NCI-H1417 (cell line): ENCODE measurements around the gene FREM2.

Experiments used
- DNase-seq, 3 experiments: peaks; one replicate each; lab custom pipeline; 2025; lab: John Stamatoyannopoulos, UW

FREM2 gene

GRCh38 chr13:38897521-38897920 lies 210.6 kb downstream of the FREM2 start:
- DNase-seq, result no peak

GRCh38 chr13:38898481-38898880 lies 211.6 kb downstream of the FREM2 start:
- no peak for DNase-seq

GRCh38 chr13:38899571-38899970 lies 212.7 kb downstream of the FREM2 start:
- DNase-seq, result no peak

GRCh38 chr13:38900188-38900587 lies 213.3 kb downstream of the FREM2 start:
- no peak for DNase-seq

- peak in 2 of 3 experiments; percentile 31 to 78 for DNase-seq
Measured at GRCh38 chr13:38902551-38902950, 215.7 kb downstream of the FREM2 start.

GRCh38 chr13:38905081-38905480 lies 218.2 kb downstream of the FREM2 start:
- no peak for DNase-seq

GRCh38 chr13:38905861-38906260 lies 219.0 kb downstream of the FREM2 start:
- DNase-seq, result no peak

GRCh38 chr13:38908574-38908973 lies 221.7 kb downstream of the FREM2 start:
- DNase-seq, result no peak

GRCh38 chr13:38914070-38914469 lies 227.2 kb downstream of the FREM2 start:
- peak in 1 of 3 experiments; percentile 3 for DNase-seq

GRCh38 chr13:38921081-38921480 lies 234.2 kb downstream of the FREM2 start:
- DNase-seq, result no peak

- DNase-seq, result no peak
Measured at GRCh38 chr13:38922170-38922569, 235.3 kb downstream of the FREM2 start.

GRCh38 chr13:38933786-38934185 lies 246.9 kb downstream of the FREM2 start:
- no peak for DNase-seq
